ENCODE results near the gene TNFRSF6B.

Gene TNFRSF6B

DNA sequence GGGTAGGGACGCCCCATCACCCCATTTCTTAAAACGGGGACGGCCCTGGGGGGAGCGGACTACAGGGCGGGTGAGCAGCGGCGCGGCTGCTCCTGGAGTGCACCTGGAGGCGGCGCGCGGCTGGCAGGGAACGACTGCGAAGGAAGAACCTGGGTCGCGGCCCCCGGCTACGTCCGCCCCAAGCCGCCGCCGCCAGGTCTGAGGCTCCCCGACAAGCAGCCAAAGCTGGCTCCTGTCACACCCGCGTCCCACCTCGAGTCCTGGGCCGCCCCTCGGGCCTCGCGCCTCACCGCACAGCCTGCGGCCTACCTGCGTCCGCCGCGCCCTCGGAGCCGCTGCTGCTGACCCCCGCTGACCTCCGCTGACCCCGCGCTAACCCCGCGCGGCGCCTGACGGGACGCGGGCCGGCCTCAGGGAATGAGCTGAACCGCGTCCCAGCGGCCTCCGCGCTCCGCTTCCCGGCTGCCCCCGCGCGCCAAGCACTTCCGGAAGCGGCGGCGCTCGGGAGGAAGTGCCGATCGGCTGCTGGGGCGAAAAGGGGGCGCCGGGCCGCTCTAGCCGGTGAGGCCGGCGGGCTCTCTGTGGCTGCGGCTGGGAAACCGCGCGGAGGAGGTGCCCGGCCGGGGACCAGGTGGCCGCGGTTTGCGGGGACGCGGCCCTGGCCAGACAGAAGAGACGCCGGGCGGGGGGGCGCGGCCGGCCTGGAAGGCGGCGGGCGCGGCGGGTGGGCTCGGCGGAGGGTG lies 11.3 kb downstream of the TNFRSF6B start, which contains the start of the genes ARFRP1 and ZGPAT:
Gene ARFRP1, minus strand, starts transcription at position 419 of the 743 bp plus-strand sequence. CDS start 885 bp downstream, outside the sequence.
Gene ZGPAT, plus strand, starts transcription at position 482 of the 743 bp plus-strand sequence. CDS start 542 bp downstream, outside the sequence.
- peak within 1 kb of the TSS; percentile 80 for H3K4me3 ChIP-seq (ENCODE audit: low read depth, low read length)
- peaks cover 46% of the 10 kb centered on the region for H3K36me3 ChIP-seq (replicated peaks)
- in situ Hi-C loops (cut with HindIII; ENCODE audit: low pct_ligation_motif_present, low sequenced_read_pairs): no loop called here
- no peaks in the 10 kb centered on the region for H3K27me3 ChIP-seq (replicated peaks)
- peak; percentile 52 for DNase-seq
- H3K27ac ChIP-seq: peak within 1 kb of the TSS; percentile 83
- TF ChIP-seq, protein P1, sequence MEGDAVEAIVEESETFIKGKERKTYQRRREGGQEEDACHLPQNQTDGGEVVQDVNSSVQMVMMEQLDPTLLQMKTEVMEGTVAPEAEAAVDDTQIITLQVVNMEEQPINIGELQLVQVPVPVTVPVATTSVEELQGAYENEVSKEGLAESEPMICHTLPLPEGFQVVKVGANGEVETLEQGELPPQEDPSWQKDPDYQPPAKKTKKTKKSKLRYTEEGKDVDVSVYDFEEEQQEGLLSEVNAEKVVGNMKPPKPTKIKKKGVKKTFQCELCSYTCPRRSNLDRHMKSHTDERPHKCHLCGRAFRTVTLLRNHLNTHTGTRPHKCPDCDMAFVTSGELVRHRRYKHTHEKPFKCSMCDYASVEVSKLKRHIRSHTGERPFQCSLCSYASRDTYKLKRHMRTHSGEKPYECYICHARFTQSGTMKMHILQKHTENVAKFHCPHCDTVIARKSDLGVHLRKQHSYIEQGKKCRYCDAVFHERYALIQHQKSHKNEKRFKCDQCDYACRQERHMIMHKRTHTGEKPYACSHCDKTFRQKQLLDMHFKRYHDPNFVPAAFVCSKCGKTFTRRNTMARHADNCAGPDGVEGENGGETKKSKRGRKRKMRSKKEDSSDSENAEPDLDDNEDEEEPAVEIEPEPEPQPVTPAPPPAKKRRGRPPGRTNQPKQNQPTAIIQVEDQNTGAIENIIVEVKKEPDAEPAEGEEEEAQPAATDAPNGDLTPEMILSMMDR (IDR thresholded peaks at IDR 0.05; ENCODE audit: low read depth, low read length, missing control alignments): no peak

DNA sequence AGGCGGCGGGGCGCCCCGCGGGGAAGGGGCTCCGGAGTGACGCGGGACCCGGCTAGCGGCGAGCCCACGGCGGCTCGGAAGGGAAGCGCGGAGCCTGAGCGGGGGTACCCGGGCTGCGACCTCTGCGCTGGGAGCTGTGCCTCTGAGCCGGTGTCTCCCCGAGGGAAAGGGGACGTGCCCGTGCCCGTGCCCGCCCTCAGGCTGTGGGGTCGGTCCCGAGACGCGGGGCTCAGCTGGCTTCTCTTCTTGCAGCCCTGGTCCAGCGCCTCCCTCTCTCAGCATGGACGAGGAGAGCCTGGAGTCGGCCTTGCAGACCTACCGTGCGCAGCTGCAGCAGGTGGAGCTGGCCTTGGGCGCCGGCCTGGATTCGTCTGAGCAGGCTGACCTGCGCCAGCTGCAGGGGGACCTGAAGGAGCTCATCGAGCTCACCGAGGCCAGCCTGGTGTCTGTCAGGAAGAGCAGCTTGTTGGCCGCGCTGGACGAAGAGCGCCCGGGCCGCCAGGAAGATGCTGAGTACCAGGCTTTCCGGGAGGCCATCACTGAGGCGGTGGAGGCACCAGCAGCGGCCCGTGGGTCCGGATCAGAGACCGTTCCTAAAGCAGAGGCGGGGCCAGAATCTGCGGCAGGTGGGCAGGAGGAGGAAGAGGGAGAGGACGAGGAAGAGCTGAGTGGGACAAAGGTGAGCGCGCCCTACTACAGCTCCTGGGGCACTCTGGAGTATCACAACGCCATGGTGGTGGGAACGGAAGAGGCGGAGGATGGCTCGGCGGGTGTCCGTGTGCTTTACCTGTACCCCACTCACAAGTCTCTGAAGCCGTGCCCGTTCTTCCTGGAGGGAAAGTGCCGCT lies 12.1 kb downstream of the TNFRSF6B start:
- Histone ChIP-seq H3K4me3 (ENCODE audit: low read depth, low read length) (peak overlapping the region; percentile 80), H3K27ac (peak overlapping the region; percentile 83), H3K36me3 (replicated peaks) (peaks cover 50% of the 10 kb centered on the region), H3K27me3 (replicated peaks) (no peaks in the 10 kb centered on the region)
- TF ChIP-seq, protein P1 (IDR thresholded peaks at IDR 0.05; ENCODE audit: low read depth, low read length, missing control alignments): no peak
- in situ Hi-C loops (cut with HindIII; ENCODE audit: low pct_ligation_motif_present, low sequenced_read_pairs): no loop called here
- DNase-seq: no peak

DNA sequence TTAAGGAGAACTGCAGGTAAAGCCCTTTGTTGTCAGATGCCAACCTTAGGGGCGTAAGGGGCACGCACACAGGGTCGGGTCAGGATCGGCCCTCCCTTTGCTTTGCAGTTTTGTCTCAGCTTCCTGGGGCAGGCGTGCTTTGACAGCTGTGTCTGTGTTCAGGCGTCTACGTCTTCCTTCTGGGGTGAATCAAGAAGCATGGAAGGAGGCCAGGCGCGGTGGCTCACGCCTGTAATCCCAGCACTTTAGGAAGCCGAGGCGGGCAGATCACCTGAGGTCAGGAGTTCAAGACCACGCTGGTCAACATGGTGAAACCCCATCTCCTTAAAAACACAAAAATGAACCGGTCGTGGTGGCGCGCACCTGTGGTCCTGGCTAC lies 12.7 kb downstream of the TNFRSF6B start:
- TF ChIP-seq, protein P1 (IDR thresholded peaks at IDR 0.05; ENCODE audit: low read depth, low read length, missing control alignments): no peak
- in situ Hi-C loops (cut with HindIII; ENCODE audit: low pct_ligation_motif_present, low sequenced_read_pairs): no loop called here
- Histone ChIP-seq H3K27ac (no peak overlapping the region), H3K27me3 (replicated peaks) (no peaks in the 10 kb centered on the region), H3K4me3 (ENCODE audit: low read depth, low read length) (peak overlapping the region; percentile 80), H3K36me3 (replicated peaks) (peaks cover 53% of the 10 kb centered on the region)
- no peak for DNase-seq

DNA sequence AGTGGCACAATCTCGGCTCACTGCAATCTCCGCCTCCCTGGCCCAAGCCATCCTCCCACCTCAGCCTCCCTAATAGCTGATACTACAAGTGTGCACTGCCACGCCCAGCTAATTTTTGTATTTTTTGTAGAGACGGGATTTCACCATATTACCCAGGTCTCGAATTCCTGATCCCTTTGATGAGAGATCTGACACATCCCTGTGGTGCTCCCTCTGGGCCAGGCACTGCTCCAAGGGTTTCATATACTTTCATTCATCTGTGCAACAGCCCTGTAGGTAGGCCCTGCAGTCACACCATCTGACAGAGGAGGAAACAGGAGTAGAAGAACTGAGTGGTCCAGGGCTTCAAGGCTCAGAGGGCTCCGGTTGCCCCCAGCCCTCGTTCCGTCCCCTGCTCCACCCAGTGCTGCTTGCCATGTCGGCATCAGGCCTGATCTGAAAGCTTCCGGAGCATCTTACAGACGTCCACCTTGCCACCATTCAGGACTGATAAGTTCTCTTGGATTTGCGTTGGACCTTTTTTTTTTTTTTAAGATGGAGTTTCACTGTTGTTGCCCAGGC lies 14.7 kb downstream of the TNFRSF6B start:
- Histone ChIP-seq H3K27ac (no peak overlapping the region), H3K27me3 (replicated peaks) (no peaks in the 10 kb centered on the region), H3K36me3 (replicated peaks) (peaks cover 41% of the 10 kb centered on the region), H3K4me3 (ENCODE audit: low read depth, low read length) (no peak overlapping the region)
- TF ChIP-seq, protein P1 (IDR thresholded peaks at IDR 0.05; ENCODE audit: low read depth, low read length, missing control alignments): no peak
- no peak for DNase-seq
- in situ Hi-C loops (cut with HindIII; ENCODE audit: low pct_ligation_motif_present, low sequenced_read_pairs): no loop called here

DNA sequence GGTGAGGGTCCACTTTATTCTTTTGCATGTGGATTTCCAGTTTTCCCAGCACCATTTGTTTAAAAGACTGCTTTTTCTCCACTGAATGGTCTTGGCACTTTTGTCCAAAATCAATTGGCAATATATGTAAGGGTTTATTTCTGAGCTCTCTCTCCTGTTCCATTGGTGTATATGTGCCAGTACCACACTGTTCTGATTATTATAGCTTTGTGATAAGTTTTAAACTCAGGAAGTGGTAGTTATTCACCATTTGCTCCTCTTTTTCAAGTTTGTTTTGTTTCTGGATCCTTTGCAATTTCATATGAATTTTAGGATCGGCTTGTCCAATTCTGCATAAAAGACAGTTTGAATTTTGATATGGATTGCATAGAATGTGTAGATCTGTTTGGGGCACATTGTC lies 15.7 kb downstream of the TNFRSF6B start:
- in situ Hi-C loops (cut with HindIII; ENCODE audit: low pct_ligation_motif_present, low sequenced_read_pairs): no loop called here
- Histone ChIP-seq H3K27ac (no peak overlapping the region), H3K36me3 (replicated peaks) (peaks cover 39% of the 10 kb centered on the region), H3K27me3 (replicated peaks) (no peaks in the 10 kb centered on the region), H3K4me3 (ENCODE audit: low read depth, low read length) (no peak overlapping the region)
- no peak for DNase-seq
- TF ChIP-seq, protein P1 (IDR thresholded peaks at IDR 0.05; ENCODE audit: low read depth, low read length, missing control alignments): no peak
